ENCODE measurements around the gene ADCK1.
"Not testable (repeated sequence)": the region's sequence is repeated elsewhere in the genome, so short reads cannot be mapped to it uniquely, and the experiment has no call there.

- TF ChIP-seq CTCF (IDR thresholded peaks at IDR 0.05); USF2 (IDR thresholded peaks at IDR 0.05); CBX2 (IDR thresholded peaks at IDR 0.05; ENCODE audit: borderline replicate concordance, low read depth); RCOR1 (IDR thresholded peaks at IDR 0.05; ENCODE audit: low read depth, low read length); TP53 (CRISPR knock-in tag; IDR thresholded peaks at IDR 0.05); MYC (IDR thresholded peaks at IDR 0.05; ENCODE audit: borderline replicate concordance, low read length); EP300 (IDR thresholded peaks at IDR 0.05); RAD21 (conservative IDR thresholded peaks at IDR 0.05 in 1 of 2, IDR thresholded peaks at IDR 0.05 in 1 of 2); REST (IDR thresholded peaks at IDR 0.05); HDAC2 (IDR thresholded peaks at IDR 0.05); KDM1A (IDR thresholded peaks at IDR 0.05; ENCODE audit: low read depth); RFX5 (IDR thresholded peaks at IDR 0.05); PBX3 (IDR thresholded peaks at IDR 0.05): not testable (repeated sequence)
These were observed 89.0 kb downstream of the ADCK1 start for GRCh38 chr14:77888903-77889302.
